C1 segment of cervical spinal cord (tissue), 14 donors: ENCODE measurements around the gene PPEF2.

Experiments
- DNase-seq, 14 donors: peaks; one replicate each; lab custom pipeline; 2025; lab: John Stamatoyannopoulos, UW

The PPEF2 gene

DNA sequence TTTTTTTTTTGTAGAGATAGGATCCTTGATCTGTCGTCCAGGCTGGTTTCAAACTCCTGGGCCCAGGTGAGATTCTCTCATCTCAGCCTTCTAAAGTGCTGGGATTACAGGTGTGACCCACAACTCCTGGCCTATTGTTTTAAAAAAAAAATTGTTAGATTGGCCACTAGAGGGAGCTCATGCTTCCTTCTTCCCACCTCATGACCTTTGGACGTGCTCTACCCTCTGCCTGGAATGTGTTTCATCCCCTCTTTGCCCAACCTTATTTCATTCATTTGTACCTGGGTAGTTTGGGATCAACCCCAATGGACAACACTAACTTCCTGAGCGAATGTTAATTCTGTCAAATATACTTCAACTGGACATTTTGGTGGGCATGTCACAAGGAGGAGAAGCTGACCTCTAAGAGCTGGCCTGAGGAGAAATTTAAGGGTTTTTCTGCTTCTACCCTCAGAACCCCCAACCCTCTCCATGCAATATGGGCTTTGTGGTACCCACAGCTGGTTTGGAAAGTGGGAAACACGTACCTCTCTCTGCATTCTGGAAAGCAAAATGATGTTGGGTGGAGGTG, 6.4 kb downstream of the PPEF2 start:
- DNase-seq: no peak

GRCh38 chr4:75892508-75892907, 9.7 kb downstream of the PPEF2 start:
- no peak for DNase-seq

DNA sequence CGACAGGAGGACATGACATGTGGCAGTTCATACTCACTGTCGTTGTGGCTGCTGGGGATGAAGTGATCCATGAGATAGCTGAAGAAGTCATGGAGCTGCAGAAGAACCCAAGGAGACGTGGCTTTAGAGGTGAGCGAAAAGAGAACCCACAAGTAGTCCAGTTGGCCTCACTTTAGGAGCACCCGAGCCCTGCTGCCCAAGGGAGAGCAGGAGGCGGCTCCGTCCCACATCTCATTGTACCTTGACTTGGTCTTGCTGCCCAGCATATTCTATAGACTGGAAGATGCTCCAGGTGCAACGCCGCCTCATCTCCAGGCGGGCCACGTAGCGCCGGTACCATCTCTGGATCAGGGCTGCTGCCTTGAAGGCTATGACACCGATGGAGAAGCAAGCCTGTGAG, 10.6 kb downstream of the PPEF2 start:
- DNase-seq: no peak

GRCh38 chr4:75889537-75890199, 12.6 kb downstream of the PPEF2 start:
- DNase-seq: no peak

GRCh38 chr4:75886104-75886503, 16.1 kb downstream of the PPEF2 start:
- no peak for DNase-seq

DNA sequence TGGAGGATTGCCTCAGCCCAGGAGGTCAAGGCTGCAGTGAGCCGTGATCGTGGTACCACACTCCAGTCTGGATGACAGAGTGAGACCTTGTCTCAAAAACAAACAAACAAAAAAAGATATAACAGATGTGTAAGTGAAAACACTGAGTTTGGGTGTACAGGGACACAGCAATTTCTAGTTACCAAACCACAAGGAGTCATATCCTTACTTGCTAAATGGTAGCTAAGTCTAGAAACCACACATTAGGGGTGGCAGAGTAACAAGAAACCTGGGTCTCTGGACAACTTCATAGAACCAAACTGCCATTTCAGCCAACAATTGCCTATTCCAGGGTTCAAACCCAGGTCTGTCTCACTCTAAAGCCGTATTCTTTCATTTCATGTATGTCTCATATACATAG, 20.8 kb downstream of the PPEF2 start:
- DNase-seq: no peak

GRCh38 chr4:75880278-75880677, 22.0 kb downstream of the PPEF2 start:
- no peak for DNase-seq

DNA sequence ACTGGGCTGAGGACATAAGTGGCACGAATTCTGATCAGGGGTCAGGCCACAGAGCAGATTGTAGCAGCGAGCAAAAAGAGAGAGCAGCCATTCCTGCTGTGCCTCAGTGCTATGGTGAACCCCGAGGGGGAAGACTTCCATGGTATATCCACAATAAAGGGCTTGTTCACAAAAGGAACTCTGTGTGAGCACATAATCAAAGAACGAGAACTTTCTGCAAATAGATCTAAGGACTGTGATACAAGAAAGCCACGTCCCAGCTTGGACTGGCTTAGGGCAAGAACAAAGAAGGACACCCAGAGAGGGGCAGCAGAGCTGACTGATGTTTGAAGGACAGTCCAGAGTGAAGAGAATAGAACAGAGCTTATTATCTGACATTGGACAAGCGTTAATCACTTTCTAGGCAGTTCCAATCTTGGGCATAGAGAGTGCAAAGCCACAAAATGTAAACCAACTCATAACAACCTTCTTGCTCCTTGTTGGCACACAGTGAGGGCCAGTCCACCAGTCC, 24.0 kb downstream of the PPEF2 start:
- no peak for DNase-seq

- no peak for DNase-seq
Measured at GRCh38 chr4:75876218-75876617, 26.0 kb downstream of the PPEF2 start.

DNA sequence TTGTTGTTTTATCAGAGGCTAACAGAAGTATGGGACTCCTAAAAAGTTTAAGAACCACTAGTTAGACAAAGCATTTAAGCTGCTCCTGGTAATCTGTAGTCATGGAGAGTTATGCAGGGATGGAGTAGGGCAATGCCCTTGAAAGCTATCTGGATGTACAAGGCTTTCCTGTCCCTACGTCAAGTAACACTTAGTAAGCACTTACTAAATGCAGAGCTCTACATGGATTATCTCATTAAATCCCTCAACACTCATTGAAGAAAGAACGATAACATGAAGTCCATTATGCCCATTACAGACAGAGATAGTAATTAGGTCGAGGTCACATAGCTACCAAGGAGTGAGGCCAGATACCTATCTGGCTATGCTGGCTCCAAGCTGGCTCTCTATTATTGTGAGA, 33.2 kb downstream of the PPEF2 start:
- DNase-seq: no peak

DNA sequence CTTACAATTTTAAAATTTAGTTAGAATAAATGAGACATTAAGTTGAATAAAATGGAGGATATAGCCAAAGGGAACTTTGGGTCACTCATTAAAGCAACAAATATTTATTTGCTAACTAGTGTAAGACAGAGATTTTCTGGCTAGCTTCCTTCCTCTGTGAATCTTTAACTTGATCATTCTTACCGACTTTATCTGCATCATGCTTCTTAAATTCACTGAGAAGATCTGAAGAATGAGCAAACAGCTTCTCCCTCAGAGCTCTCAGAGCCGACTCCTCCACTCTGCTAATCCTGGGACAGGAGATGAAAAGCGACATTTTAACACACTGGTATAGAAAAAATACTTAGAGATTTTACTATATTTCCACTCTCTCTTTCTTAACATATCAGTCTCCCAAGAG, 35.1 kb downstream of the PPEF2 start:
- DNase-seq: no peak

DNA sequence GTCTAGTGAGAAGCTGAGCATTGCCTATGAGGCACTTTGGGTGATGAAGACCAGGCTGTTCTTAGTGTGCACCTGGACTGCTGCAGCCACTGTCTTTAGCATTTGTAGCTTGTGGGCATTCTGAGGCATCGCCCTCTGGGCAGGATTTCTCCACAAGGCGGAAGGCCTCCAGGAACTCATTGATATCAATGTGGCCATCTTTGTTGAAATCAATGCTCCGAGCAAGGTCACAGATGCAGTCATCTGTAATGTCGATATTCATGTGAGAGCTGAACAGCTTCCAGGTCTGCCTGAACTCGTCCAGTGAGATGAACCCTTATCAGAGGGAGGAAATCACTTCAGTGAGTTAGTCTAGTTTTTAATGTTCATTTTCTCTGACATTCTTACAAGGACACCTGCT, 41.6 kb downstream of the PPEF2 start:
- DNase-seq: no peak

DNA sequence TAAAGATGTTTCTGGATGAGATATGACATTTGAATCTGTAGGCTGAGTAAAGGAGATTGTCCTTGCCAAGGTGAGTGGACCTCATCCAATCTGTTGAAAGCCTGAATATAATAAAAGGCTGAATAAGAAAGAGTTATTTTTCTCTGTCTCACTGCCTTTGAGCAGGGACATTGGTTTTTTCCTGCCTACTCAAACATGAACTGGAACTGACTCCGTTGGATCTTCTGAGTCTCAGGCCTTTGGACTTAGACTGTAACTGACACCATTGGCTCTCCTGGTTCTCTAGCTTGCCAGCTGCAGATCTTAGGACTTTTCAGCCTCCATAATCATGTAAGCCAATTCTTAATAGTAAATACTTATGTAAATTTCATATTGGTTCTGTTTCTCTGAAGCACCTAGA, 43.5 kb downstream of the PPEF2 start:
- no peak for DNase-seq

- DNase-seq: no peak
Measured at GRCh38 chr4:75849461-75849860, 52.8 kb downstream of the PPEF2 start.

DNA sequence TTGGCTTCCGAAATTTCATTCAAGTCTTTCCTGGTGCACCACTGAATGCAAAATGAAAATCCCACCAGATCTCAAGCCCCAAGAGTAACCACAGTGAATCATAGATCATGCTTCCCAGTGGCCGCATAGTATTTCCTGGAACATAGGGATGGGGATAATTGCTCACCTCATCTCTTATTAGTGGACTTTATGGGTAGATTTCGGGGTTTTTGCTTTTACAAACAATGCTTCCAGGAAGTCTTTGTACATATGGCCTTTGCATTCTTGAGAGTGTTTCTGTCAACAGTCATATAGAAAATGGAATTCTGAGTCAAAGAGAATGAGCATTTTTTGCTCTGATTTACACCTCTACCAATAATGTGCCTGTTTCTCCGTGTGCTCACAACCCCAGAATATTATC, 53.4 kb downstream of the PPEF2 start:
- DNase-seq: no peak

- DNase-seq: peak in 5 of 14 donors; percentile 2 to 10 (median 5)
Measured at GRCh38 chr4:75848171-75848760, 54.0 kb downstream of the PPEF2 start.

DNA sequence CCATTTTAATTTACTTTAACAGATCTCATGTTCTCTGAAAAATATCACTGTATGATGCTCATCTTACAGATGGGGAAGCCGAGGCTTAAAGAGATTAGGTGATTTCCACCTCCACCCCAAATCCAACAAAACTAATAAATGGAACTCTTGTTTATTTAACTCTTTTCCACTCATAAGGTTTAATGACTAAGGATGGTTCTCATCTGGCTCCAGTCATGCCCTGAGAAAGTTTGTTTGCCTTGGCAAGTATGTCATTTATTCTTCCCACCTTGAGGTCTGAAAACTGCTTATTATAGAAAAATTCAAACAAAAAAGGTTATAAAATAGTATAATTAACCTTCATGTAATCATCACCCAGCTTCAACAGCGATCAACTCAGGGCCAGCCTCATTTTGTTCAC, 56.3 kb downstream of the PPEF2 start:
- DNase-seq: no peak

DNA sequence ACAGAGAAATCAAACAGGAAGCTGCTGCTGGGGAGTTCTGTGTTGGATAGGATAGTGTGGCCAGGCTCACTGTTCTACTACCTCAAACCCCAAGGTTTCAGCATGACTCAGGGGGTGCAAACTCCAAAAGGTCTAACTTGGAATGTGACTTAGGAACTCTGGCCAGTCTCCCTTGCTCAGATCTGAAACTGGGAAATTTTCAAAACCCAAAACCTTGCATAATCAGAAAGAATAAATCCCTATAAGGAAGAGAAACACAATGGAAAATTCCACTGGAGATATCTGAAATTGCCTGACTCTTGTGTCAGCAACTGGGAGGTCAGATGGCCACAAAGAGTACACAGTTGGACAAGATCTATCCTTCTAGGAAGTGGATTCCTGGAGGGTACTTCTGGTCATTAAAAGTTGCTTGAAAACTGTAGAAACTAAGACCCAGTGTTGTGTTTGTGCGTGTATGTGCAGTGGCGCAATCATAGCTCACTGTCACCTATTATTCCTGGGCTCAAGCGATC, 58.0 kb downstream of the PPEF2 start:
- DNase-seq: no peak

- no peak for DNase-seq
Measured at GRCh38 chr4:75843596-75843995, 58.7 kb downstream of the PPEF2 start.

DNA sequence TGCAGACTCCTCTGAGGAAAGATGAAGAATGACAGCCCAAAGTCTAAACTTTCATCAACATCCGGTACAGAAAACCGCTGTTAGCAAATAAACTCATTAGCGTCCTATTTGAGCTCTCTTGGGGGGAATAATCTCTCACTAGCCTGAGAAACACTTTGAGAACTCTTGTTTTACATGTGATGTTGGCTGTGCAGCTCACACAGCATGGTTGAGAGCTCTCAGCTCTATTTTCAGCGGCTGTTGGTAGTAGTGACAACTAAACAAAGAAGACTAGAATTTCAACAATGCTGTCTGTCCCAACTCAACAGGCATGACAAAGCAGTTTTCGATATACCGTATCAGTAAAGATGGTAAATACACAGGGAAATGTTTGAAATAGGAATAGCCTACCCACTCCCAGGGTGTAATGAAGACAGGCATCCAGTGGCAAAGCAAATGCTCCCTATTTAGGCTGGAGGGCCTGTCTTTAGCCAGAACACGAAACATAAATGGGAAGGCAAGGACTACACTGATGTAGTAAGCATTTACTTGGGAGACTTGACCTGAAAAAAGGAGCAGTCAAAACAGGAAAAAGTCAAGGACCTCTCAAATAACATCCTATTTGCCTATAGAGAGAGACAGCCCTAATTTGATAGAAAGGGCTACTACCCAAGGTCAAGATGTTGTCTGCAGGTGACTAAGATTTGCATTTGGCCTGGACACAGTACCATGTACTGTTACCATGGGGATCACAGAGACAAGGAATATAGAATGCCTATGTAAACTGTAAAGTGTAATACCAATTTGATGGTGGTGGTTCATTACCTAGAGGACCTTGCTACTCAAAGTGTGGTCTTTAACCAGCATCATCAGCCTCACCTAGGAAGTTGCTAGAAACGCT, 60.4 kb downstream of the PPEF2 start:
- no peak for DNase-seq

GRCh38 chr4:75834772-75835154, 67.5 kb downstream of the PPEF2 start:
- no peak for DNase-seq
